Erythroblast (primary cell): ENCODE results near the gene CDC42BPA.

Experiments used
- GATA1 ChIP-seq: IDR thresholded peaks from 2 replicates; pipeline ENCODE4 v1.6.1; 2011; ENCODE audit warnings: low read depth, mild to moderate bottlenecking, control low read depth, low read length, moderate library complexity
- POLR2A ChIP-seq: IDR thresholded peaks from 2 replicates; pipeline ENCODE4 v1.6.1; 2011; ENCODE audit warnings: mild to moderate bottlenecking, low read length

GRCh38 chr1:227299688-227300087 lies 18.6 kb downstream of the CDC42BPA start:
- TF ChIP-seq POLR2A (no peak), GATA1 (no peak)
